Measurements from ENCODE around the gene DDX17. TPM values are rescaled to one million over a fixed set of nuclear protein-coding genes. Genes with fewer than 3 reads are reported as not detected.

The DDX17 gene
- total and polyA plus RNA-seq, 2 of the 4 experiments (the other 2 are of a cell fraction) = 240 to 371 TPM

DNA sequence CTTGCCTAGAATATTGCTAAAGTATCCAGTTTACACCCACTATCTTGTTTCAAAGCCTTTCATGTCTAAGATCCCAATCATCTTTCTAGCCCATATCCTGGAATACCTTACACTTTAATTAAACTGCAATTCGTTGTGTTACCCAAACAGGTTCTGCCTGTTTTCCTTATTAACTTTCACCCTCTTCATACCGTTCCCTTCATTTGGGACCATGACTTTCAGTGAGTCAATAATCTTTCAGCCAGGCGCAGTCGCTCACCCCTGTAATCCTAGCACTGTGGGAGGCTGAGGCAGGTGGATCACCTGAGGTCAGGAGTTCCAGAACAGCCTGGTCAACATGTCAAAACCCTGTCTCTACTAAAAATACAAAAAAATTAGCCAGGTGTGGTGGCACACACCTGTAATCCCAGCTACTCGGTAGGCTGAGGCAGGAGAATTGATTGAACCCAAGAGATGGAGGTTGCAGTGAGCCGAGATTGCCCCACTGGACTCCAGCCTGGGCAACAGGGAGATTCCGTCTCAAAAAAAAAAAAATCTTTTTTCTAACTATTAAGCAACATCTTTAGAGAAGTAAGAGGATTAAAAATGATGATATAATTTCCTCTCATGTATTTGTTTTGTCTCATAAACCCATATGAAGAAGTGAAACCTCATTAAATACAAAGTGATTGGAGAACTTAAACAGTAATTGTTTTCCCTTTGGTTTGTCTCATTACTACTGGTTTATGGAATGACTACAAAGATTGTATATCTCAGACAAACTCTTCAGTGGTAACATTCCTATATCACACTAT lies 43.2 kb upstream of the DDX17 start:
- no peak overlapping the region for H3K14ac ChIP-seq (replicated peaks; ENCODE audit: low read depth, low read length)
- H3K9me1 ChIP-seq (ENCODE audit: insufficient read depth, low read length) = no peaks in the 10 kb centered on the region
- TF ChIP-seq RAD21 (IDR thresholded peaks at IDR 0.05; ENCODE audit: low read length) (no peak), CHD1 (IDR thresholded peaks at IDR 0.05; ENCODE audit: low read depth, low read length) (no peak)
- TF ChIP-seq, protein P1, sequence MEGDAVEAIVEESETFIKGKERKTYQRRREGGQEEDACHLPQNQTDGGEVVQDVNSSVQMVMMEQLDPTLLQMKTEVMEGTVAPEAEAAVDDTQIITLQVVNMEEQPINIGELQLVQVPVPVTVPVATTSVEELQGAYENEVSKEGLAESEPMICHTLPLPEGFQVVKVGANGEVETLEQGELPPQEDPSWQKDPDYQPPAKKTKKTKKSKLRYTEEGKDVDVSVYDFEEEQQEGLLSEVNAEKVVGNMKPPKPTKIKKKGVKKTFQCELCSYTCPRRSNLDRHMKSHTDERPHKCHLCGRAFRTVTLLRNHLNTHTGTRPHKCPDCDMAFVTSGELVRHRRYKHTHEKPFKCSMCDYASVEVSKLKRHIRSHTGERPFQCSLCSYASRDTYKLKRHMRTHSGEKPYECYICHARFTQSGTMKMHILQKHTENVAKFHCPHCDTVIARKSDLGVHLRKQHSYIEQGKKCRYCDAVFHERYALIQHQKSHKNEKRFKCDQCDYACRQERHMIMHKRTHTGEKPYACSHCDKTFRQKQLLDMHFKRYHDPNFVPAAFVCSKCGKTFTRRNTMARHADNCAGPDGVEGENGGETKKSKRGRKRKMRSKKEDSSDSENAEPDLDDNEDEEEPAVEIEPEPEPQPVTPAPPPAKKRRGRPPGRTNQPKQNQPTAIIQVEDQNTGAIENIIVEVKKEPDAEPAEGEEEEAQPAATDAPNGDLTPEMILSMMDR (conservative IDR thresholded peaks at IDR 0.05; ENCODE audit: low read depth, low read length) = no peak
- no peak overlapping the region for H4K5ac ChIP-seq (ENCODE audit: low read depth, low read length)
- WGBS, 2 experiments (ENCODE audit: extremely low coverage in 2 of 2, insufficient read length in 1 of 2) = no CpG with 5 or more reads among the region's 7 CpGs
- H3K4me2 ChIP-seq (ENCODE audit: low read depth, low read length) = no peak overlapping the region
- H3K9me3 ChIP-seq (ENCODE audit: control insufficient read depth, insufficient read depth, low read length) = peaks cover 2% of the 10 kb centered on the region; the same call in 1 of the 2 replicates
- no peak overlapping the region for H2BK120ac ChIP-seq (ENCODE audit: low read depth, low read length)
- H3K27me3 ChIP-seq (ENCODE audit: control insufficient read depth, insufficient read depth, low read length) = no peaks in the 10 kb centered on the region
- no peak overlapping the region for H2BK20ac ChIP-seq (ENCODE audit: low read depth, low read length)
- no peaks in the 10 kb centered on the region for H3K36me3 ChIP-seq (ENCODE audit: control insufficient read depth, insufficient read depth, low read length)
- H3K56ac ChIP-seq (ENCODE audit: extremely low read depth, insufficient read depth, low read length) = no peak overlapping the region
- no peaks in the 10 kb centered on the region; the same call in 1 of the 2 replicates for H3K4me1 ChIP-seq (ENCODE audit: control insufficient read depth, insufficient read depth, low read length)
- no peaks in the 10 kb centered on the region for H3K79me1 ChIP-seq (ENCODE audit: low read depth in 1 of 2, low read length in 2 of 2)
- no peak overlapping the region for H3K23ac ChIP-seq (ENCODE audit: low read depth, low read length)
- no peak overlapping the region for H3K9ac ChIP-seq (ENCODE audit: low read depth, low read length)
- no peak overlapping the region for H2AK9ac ChIP-seq (replicated peaks; ENCODE audit: low read depth, low read length, poor library complexity)
- H2BK15ac ChIP-seq (ENCODE audit: low read depth, low read length) = no peak overlapping the region
- POLR2A ChIA-PET (ENCODE audit: unreplicated experiment) = no interaction called here
- CTCF ChIA-PET = no interaction called here
- H4K8ac ChIP-seq (ENCODE audit: low read depth in 2 of 2, low read length in 2 of 2) = no peak overlapping the region
- DNase-seq = no peak
- no peak overlapping the region for H3K18ac ChIP-seq (ENCODE audit: low read depth, low read length)
- no peak overlapping the region for H4K91ac ChIP-seq (ENCODE audit: insufficient read depth, low read depth, low read length)
- no TSS peak for BruUV-seq (replicated peaks)
- H2BK5ac ChIP-seq (ENCODE audit: low read depth, low read length, poor library complexity, severe bottlenecking) = no peak overlapping the region
- no peak overlapping the region for H3K4ac ChIP-seq (ENCODE audit: low read depth, low read length)
- no peak overlapping the region for H2AFZ ChIP-seq (replicated peaks; ENCODE audit: low read length, poor library complexity)
- no peak overlapping the region for H2AK5ac ChIP-seq (ENCODE audit: low read depth, low read length)
- dilution Hi-C loops (cut with HindIII; ENCODE audit: low sequenced_read_pairs, unreplicated experiment) = no loop called here
- no peak overlapping the region for H3K27ac ChIP-seq (ENCODE audit: insufficient read depth, low read length)
- intact Hi-C loops (cut with micrococcal nuclease) = no loop called here
- no peaks in the 10 kb centered on the region for H4K20me1 ChIP-seq (ENCODE audit: insufficient read depth, low read length)
- H3K4me3 ChIP-seq (ENCODE audit: insufficient read depth, low read depth, low read length) = no peak overlapping the region
- in situ Hi-C loops (cut with MboI; ENCODE audit: low sequenced_read_pairs) = no loop called here
- ATAC-seq (ENCODE audit: low read depth) = peak; percentile 40; the same call in 1 of the 2 replicates
